Suprapubic skin (tissue), 4 donors: ENCODE measurements around the gene UBE2O.

ENCODE experiments used
- CTCF ChIP-seq, 2 donors: fragments of 200-600 bp in 1 of 2; fragments of 450-650 bp in 1 of 2; sonication (generic) in 1 of 2; IDR thresholded peaks; one replicate each; pipeline ENCODE4 v1.5.1; 2016 to 2019; ENCODE audit warnings: antibody characterized with exemption in 2 of 2, mild to moderate bottlenecking in 1 of 2, moderate library complexity in 1 of 2
- EP300 ChIP-seq: sonication (generic); formaldehyde crosslinking; IDR thresholded peaks from one replicate; pipeline ENCODE4 v1.6.1; 2017; ENCODE audit warnings: antibody characterized with exemption
- POLR2A ChIP-seq, 2 donors: fragments of 450-650 bp; IDR thresholded peaks; one replicate each; pipeline ENCODE4 v1.6.1; 2017; ENCODE audit warnings: antibody characterized with exemption in 2 of 2, mild to moderate bottlenecking in 2 of 2, moderate library complexity in 2 of 2
- POLR2AphosphoS5 ChIP-seq, 3 donors: sonication (generic); formaldehyde crosslinking; IDR thresholded peaks; one replicate each; pipeline ENCODE4 v1.6.1; 2017; ENCODE audit warnings: antibody characterized with exemption in 3 of 3

GRCh38 chr17:76354317-76354729, 98.6 kb downstream of the UBE2O start:
- TF ChIP-seq CTCF (IDR thresholded peaks at IDR 0.05): no peak
- no peak for TF ChIP-seq POLR2A (IDR thresholded peaks at IDR 0.05)
- TF ChIP-seq EP300: no peak
- no peak for TF ChIP-seq POLR2AphosphoS5 (IDR thresholded peaks at IDR 0.05)
